ENCODE results near the gene MED28.

DNA sequence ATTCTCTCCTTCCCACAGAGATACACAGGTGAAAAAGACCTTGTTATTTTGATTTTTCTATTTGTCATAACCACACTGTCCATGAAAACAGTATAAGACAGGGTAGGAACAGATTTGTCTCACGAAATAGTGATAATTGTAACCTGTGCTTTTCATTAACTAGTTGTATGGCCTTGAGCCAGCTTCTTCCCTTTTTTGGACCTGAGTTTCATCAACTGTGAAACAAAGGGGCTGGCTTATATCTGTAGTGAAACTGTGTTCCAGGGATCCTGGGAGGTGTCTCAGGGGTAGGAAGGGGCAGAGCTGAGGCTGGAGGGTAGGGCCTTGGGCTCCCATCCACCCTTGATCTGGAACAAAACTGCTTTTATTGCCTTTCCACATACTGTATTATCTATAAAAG is 50.9 kb downstream of the MED28 start:
- no peak for TF ChIP-seq GATA3 (IDR thresholded peaks at IDR 0.05; ENCODE audit: low read depth, low read length)
- no peak for TF ChIP-seq GATA2 (IDR thresholded peaks at IDR 0.05; ENCODE audit: low read depth, low read length)

All from SH-SY5Y (cell line).